Stimulated activated CD4-positive, alpha-beta T cell treated with anti-CD3 and anti-CD28 coated beads, Interleukin-12 subunit alpha, Interleukin-12 subunit beta, amount 100 ng/mL, for 48 hours (primary cell): ENCODE measurements around the gene NR4A1.
"Not testable (repeated sequence)": the region's sequence is repeated elsewhere in the genome, so short reads cannot be mapped to it uniquely, and the experiment has no call there.

ENCODE experiments used
- DNase-seq, 3 donors: peaks; one replicate each; pipeline ENCODE4 v3.0.0-alpha.2; 2020; ENCODE audit warnings: low read depth in 2 of 3, low spot score in 1 of 3

The NR4A1 gene

DNA sequence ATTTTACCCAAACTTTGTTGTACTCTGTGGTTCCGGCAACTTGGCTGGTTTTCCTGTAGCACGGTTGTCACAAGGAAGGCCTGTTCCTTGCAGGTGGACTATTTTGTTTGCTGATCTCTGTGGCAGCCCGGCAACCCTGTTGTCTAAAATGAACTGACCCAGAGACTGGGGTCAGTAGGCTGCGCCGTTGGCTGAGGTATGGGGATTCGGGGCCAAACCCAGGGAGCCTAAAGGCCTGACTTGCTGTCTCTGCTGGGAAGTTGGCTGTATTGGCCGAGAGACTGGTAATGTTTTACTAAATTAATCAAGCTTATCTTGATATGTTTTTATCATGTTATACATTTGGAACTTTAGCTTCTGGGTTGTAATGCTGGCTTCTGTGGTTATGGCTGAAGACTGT lies 42.1 kb downstream of the NR4A1 start:
- DNase-seq: no peak

DNA sequence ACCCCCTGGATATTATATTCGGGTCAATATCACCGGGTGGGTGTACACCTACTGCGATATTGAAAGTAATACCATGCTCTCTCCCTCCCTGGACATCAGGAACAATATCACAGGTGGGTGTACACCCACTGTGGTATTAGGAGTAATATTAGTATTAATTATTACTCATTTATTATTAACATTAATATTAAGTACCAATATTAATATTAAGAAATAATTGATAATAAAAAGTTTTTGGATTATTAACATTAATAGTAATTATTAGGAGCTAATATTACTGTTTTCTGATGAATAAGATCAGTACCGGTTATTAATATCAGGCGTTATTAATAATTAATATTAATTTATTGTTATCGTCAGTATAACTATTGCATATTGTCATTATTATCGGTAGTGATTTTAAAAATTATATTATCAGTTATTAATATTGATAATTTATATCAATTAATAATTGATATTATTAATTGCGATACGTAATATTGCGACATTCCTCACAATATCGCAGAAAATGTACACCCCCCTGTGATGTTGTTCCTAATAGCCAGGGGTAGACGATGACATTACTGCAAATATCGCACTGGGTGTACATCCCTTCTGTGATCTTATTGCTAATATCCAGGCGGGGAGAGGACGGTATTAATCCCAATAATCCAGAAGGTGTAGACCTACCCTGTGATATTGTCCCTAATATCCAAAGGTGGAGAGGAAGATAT lies 45.2 kb downstream of the NR4A1 start:
- DNase-seq: no peak

DNA sequence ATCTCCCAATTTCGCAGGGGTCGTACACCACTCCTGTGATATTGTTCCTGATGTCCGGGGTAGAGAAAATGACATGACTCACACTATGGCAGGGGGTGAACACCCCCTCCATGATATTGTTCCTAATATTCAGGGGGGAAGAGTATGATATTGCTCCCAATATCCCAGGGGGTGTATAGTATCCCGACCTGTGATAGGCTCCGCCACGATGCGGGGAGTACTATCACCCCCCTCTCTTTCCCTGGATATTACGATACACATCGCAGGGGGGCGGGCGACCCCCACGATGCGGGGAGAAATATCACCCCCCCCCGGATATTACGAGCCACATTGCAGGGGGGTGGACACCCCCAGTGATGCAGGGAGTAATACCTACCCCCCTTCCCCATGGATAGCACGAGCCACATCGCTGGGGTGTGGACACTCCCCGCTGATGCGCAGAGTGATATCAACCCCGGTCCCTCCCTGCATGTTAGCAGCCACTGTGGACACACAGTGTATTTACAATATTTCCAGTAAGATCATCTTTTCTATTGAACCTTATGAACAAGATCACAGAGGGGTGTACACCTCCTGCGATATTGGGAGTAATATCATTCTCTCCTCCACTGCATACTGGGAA lies 45.9 kb downstream of the NR4A1 start:
- DNase-seq: no peak

DNA sequence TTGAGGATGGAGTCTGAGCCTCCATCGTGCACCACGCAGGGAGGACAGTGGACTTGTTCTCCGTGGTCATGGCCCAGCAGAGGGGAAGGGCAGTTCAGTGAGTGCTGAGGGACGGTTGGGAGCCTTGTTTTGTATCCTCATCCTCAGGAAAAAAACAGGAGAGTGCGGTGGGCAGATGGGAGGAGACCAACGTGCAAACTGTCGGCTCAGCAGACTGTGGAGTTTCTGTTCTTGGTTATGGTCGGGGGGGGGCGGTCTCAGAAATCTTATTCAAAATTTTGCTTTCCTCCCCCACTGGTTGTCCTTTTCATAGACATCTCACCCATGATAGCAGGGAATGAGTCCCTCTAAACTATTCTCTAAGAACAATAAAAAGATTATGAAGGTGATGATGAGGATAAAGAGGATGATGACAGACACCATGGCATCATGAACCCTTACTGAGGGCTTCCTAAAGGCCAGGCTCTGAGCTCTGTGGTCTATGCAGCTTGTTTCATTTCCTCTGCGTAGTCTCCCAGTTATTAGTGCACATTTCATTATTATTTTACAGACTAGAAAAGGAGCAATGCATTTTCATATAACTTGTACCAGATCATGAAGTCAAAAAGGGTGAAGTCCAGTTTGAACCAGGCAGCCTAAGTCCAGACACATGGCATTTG lies 53.3 kb downstream of the NR4A1 start:
- not testable (repeated sequence) for DNase-seq
